Mucosa of rectum (tissue), 2 donors: ENCODE measurements around the gene FUT1.
"Not testable (repeated sequence)": the region's sequence is repeated elsewhere in the genome, so short reads cannot be mapped to it uniquely, and the experiment has no call there.

ENCODE experiments used
- H3K27ac ChIP-seq, 2 donors: one replicate each; pipeline ENCODE4 v1.7.0; 2013; ENCODE audit warnings: inconsistent platforms in 2 of 2, low read depth in 2 of 2, low read length in 2 of 2
- H3K27me3 ChIP-seq, 2 donors: one replicate each; pipeline ENCODE4 v1.7.0; 2013; ENCODE audit warnings: low read length in 2 of 2; ENCODE audit not compliant: control insufficient read depth in 2 of 2, insufficient read depth in 2 of 2
- H3K36me3 ChIP-seq, 2 donors: one replicate each; pipeline ENCODE4 v1.7.0; 2013; ENCODE audit warnings: low read length in 2 of 2; ENCODE audit not compliant: control insufficient read depth in 2 of 2, insufficient read depth in 2 of 2
- H3K4me1 ChIP-seq, 2 donors: one replicate each; pipeline ENCODE4 v1.7.0; 2013; ENCODE audit warnings: low read length in 2 of 2, mild to moderate bottlenecking in 1 of 2; ENCODE audit not compliant: control insufficient read depth in 2 of 2, insufficient read depth in 2 of 2
- H3K4me3 ChIP-seq, 2 donors: one replicate each; pipeline ENCODE4 v1.7.0; 2013; ENCODE audit warnings: low read length in 2 of 2
- H3K9ac ChIP-seq, 2 donors: one replicate each; pipeline ENCODE4 v1.7.0; 2013; ENCODE audit warnings: low read length in 2 of 2, low read depth in 1 of 2, mild to moderate bottlenecking in 1 of 2
- H3K9me3 ChIP-seq, 2 donors: one replicate each; pipeline ENCODE4 v1.7.0; 2013; ENCODE audit warnings: low read length in 2 of 2; ENCODE audit not compliant: control insufficient read depth in 2 of 2
- donor health status: healthy.
- donor health status: Normal muscosa, but diverticular disease.

The FUT1 gene

GRCh38 chr19:48768994-48769713 lies 16.7 kb upstream of the FUT1 start:
- Histone ChIP-seq H3K4me3 (no peak overlapping the region), H3K9me3 (no peaks in the 10 kb centered on the region), H3K36me3 (no peaks in the 10 kb centered on the region), H3K4me1 (no peaks in the 10 kb centered on the region), H3K27me3 (peaks cover 3 to 20% of the 10 kb centered on the region in 2 donors), H3K27ac (no peak overlapping the region), H3K9ac (no peak overlapping the region)

- not testable (repeated sequence) for H3K4me3 ChIP-seq, H3K27ac ChIP-seq, H3K9me3 ChIP-seq, H3K9ac ChIP-seq, H3K4me1 ChIP-seq, H3K36me3 ChIP-seq
- H3K27me3 ChIP-seq, result peaks cover 3 to 20% of the 10 kb centered on the region in 2 donors
Measured at GRCh38 chr19:48768171-48768753, 15.8 kb upstream of the FUT1 start.

GRCh38 chr19:48765816-48766215 lies 13.4 kb upstream of the FUT1 start:
- not testable (repeated sequence) for H3K9me3 ChIP-seq, H3K4me3 ChIP-seq, H3K36me3 ChIP-seq, H3K27me3 ChIP-seq, H3K27ac ChIP-seq, H3K9ac ChIP-seq, H3K4me1 ChIP-seq

- no peak overlapping the region for H3K27ac ChIP-seq
Measured at GRCh38 chr19:48760504-48761205, 8.2 kb upstream of the FUT1 start.

GRCh38 chr19:48757741-48758144 lies 5.3 kb upstream of the FUT1 start:
- no peak overlapping the region for H3K4me3 ChIP-seq
- H3K9ac ChIP-seq, result no peak overlapping the region
- H3K36me3 ChIP-seq, result no peaks in the 10 kb centered on the region
- peaks cover 3 to 4% of the 10 kb centered on the region in 2 donors for H3K27me3 ChIP-seq
- H3K9me3 ChIP-seq, result no peaks in the 10 kb centered on the region
- H3K4me1 ChIP-seq, result peaks cover 3 to 6% of the 10 kb centered on the region in 2 donors
- no peak overlapping the region for H3K27ac ChIP-seq

More at GRCh38 chr19:48760504-48761205, 8.2 kb upstream of the FUT1 start:
- Histone ChIP-seq H3K4me3 (no peak overlapping the region), H3K36me3 (no peaks in the 10 kb centered on the region), H3K27me3 (peaks cover 0 to 3% of the 10 kb centered on the region in 2 donors), H3K9ac (no peak overlapping the region), H3K4me1 (no peaks in the 10 kb centered on the region), H3K9me3 (no peaks in the 10 kb centered on the region)

- H3K9ac ChIP-seq, result no peak overlapping the region
- H3K9me3 ChIP-seq, result no peaks in the 10 kb centered on the region
- peaks cover 5% of the 10 kb centered on the region in 2 donors for H3K27me3 ChIP-seq
- H3K4me1 ChIP-seq, result peaks cover 6 to 9% of the 10 kb centered on the region in 2 donors
- no peaks in the 10 kb centered on the region for H3K36me3 ChIP-seq
- no peak overlapping the region for H3K27ac ChIP-seq
- H3K4me3 ChIP-seq, result no peak overlapping the region
Measured at GRCh38 chr19:48757089-48757675, 4.7 kb upstream of the FUT1 start.

- Histone ChIP-seq H3K27ac (no peak overlapping the region), H3K9me3 (no peaks in the 10 kb centered on the region), H3K36me3 (no peaks in the 10 kb centered on the region), H3K4me3 (no peak overlapping the region), H3K9ac (no peak overlapping the region), H3K27me3 (peaks cover 7 to 8% of the 10 kb centered on the region in 2 donors), H3K4me1 (peaks cover 8 to 11% of the 10 kb centered on the region in 2 donors)
Measured at GRCh38 chr19:48756686-48757085, 4.2 kb upstream of the FUT1 start.

- peaks cover 8 to 11% of the 10 kb centered on the region in 2 donors for H3K4me1 ChIP-seq
- peaks cover 7 to 10% of the 10 kb centered on the region in 2 donors for H3K27me3 ChIP-seq
- H3K9ac ChIP-seq, result no peak overlapping the region
- no peak overlapping the region for H3K27ac ChIP-seq
- no peak overlapping the region for H3K4me3 ChIP-seq
- no peaks in the 10 kb centered on the region for H3K36me3 ChIP-seq
- H3K9me3 ChIP-seq, result no peaks in the 10 kb centered on the region
Measured at GRCh38 chr19:48756212-48756611, 3.8 kb upstream of the FUT1 start.

- H3K36me3 ChIP-seq, result no peaks in the 10 kb centered on the region
- H3K9ac ChIP-seq, result no peak overlapping the region
- no peak overlapping the region for H3K4me3 ChIP-seq
- H3K9me3 ChIP-seq, result no peaks in the 10 kb centered on the region
- H3K27me3 ChIP-seq, result peaks cover 7 to 9% of the 10 kb centered on the region in 2 donors
- peaks cover 8 to 11% of the 10 kb centered on the region in 2 donors for H3K4me1 ChIP-seq
- no peak overlapping the region for H3K27ac ChIP-seq
Measured at GRCh38 chr19:48755787-48756186, 3.3 kb upstream of the FUT1 start.
